ENCODE measurements around the gene LPCAT1. TPM values are rescaled to one million over a fixed set of nuclear protein-coding genes. Genes with fewer than 3 reads are reported as not detected.

The LPCAT1 gene
- total and polyA plus RNA-seq, 2 of the 13 experiments (the other 11 are each of a cell fraction or from before 2014, with no cell fraction given): 29.8 to 90.6 TPM

DNA sequence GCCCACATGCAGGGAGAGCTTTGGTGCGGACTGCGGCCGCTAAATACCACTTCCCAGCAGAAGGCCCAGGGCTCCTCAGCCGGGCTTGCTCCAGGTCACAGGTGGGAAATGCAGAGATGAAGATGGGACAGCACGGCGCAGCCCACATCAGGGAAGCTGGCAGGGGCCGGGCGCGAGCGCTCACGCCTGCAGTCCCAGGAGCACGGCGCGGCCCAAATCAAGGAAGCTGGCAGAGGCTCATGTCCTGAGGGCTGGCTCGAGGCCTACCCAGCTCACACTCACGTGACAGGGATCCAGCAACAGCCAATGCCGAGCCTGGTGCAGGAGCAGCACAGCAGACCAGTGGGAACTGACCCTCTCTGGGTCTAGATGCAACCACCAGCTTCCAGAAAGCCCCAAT lies 16.3 kb downstream of the LPCAT1 start:
- DNase-seq (ENCODE audit: low spot score): no peak
- 98% methylated on average over 14 of the region's 17 CpGs for WGBS (ENCODE audit: low lambda C conversion rate)
- H3K36me3 ChIP-seq (replicated peaks in 1 of 2; ENCODE audit: control insufficient read depth in 1 of 2, insufficient read depth in 2 of 2, low read length in 2 of 2): peaks cover 20 to 40% of the 10 kb centered on the region in 2 experiments

More for the DNA sequence above, 16.3 kb downstream of the LPCAT1 start:
- Histone ChIP-seq H4K20me1 (ENCODE audit: insufficient read depth, low read length) (peaks cover 90% of the 10 kb centered on the region), H3K4me2 (ENCODE audit: low read depth, low read length) (no peak overlapping the region), H3K9me3 (ENCODE audit: low read length) (no peaks in the 10 kb centered on the region), H3K9ac (ENCODE audit: insufficient read depth, low read depth, low read length) (no peak overlapping the region), H3K27ac (ENCODE audit: extremely low read length, insufficient read depth, low read length) (no peak overlapping the region), H3K4me1 (ENCODE audit: insufficient read depth, low read length) (peaks cover 2% of the 10 kb centered on the region; the same call in 1 of the 2 replicates), H3K4me3 (replicated peaks in 1 of 3; ENCODE audit: insufficient read depth in 1 of 3, low read depth in 2 of 3, low read length in 3 of 3) (no peak overlapping the region), H3K79me2 (ENCODE audit: insufficient read depth, low read length) (peaks cover 95% of the 10 kb centered on the region), H3K27me3 (ENCODE audit: control insufficient read depth in 1 of 2, insufficient read depth in 2 of 2, low read length in 2 of 2) (no peaks in the 10 kb centered on the region), H2AFZ (ENCODE audit: low read length) (no peak overlapping the region)
- in situ Hi-C loops (cut with HindIII; ENCODE audit: extremely low pct_ligation_motif_present, low pct_unique_long_range_greater_than_20kb): loop anchor here (25.0 kb wide), 1 partner anchor 130 kb away; no protein-coding TSS in a partner anchor
- intact Hi-C loops (cut with micrococcal nuclease; ENCODE audit: unreplicated experiment): no loop called here
- no peak for ATAC-seq
- no peak for FAIRE-seq
- ChIA-PET CTCF (ENCODE audit: low intra/inter-chr PET ratio, low total read pairs) (no interaction called here), POLR2A (no interaction called here)
- TF ChIP-seq LCORL (IDR thresholded peaks at IDR 0.05) (no peak), LCORL (CRISPR knock-in tag; IDR thresholded peaks at IDR 0.05) (no peak), POLR2A (IDR thresholded peaks at IDR 0.05; ENCODE audit: insufficient read depth in 1 of 2, low read depth in 2 of 2, low read length in 2 of 2) (0 out of 4 replicates have a peak, but pooled peaks of 1 of the 2 experiments have one; percentile 21)
- TF ChIP-seq, protein P1, sequence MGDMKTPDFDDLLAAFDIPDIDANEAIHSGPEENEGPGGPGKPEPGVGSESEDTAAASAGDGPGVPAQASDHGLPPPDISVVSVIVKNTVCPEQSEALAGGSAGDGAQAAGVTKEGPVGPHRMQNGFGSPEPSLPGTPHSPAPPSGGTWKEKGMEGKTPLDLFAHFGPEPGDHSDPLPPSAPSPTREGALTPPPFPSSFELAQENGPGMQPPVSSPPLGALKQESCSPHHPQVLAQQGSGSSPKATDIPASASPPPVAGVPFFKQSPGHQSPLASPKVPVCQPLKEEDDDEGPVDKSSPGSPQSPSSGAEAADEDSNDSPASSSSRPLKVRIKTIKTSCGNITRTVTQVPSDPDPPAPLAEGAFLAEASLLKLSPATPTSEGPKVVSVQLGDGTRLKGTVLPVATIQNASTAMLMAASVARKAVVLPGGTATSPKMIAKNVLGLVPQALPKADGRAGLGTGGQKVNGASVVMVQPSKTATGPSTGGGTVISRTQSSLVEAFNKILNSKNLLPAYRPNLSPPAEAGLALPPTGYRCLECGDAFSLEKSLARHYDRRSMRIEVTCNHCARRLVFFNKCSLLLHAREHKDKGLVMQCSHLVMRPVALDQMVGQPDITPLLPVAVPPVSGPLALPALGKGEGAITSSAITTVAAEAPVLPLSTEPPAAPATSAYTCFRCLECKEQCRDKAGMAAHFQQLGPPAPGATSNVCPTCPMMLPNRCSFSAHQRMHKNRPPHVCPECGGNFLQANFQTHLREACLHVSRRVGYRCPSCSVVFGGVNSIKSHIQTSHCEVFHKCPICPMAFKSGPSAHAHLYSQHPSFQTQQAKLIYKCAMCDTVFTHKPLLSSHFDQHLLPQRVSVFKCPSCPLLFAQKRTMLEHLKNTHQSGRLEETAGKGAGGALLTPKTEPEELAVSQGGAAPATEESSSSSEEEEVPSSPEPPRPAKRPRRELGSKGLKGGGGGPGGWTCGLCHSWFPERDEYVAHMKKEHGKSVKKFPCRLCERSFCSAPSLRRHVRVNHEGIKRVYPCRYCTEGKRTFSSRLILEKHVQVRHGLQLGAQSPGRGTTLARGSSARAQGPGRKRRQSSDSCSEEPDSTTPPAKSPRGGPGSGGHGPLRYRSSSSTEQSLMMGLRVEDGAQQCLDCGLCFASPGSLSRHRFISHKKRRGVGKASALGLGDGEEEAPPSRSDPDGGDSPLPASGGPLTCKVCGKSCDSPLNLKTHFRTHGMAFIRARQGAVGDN (CRISPR knock-in tag; IDR thresholded peaks at IDR 0.05): 0 out of 2 replicates have a peak, but pooled peaks have one; percentile 19
- BruUV-seq (replicated peaks): no TSS peak

Measured in HepG2 (cell line).